PC-9 (cell line): Measurements from ENCODE around the gene SMCHD1. TPM values are rescaled to one million over a fixed set of nuclear protein-coding genes. Genes with fewer than 3 reads are reported as not detected.

Experiments
- BruUV-seq: library from RNA; stranded (reverse); fragments of 400-500 nt; replicated peaks from 2 replicates; lab custom pipeline; 2021; lab: Mats Ljungman, UMichigan
- CTCF ChIA-PET: fragments of 300-600 bp; sonication (Branson Sonifier 250); formaldehyde crosslinking; loops from one replicate; lab custom pipeline; 2022; ENCODE audit warnings: antibody characterized with exemption; lab: Charles Lee
- POLR2A ChIA-PET: fragments of 300-600 bp; sonication (Branson Sonifier 250); formaldehyde crosslinking; loops from one replicate; lab custom pipeline; 2022; ENCODE audit warnings: antibody characterized with exemption; ENCODE audit not compliant: unreplicated experiment; lab: Charles Lee
- DNase-seq, 2 experiments: peaks; one replicate each; pipeline versions ENCODE4 v3.0.0 to v3.0.0-alpha.2; 2015 to 2022; ENCODE audit warnings: mixed read lengths in 1 of 2
- H2AFZ ChIP-seq: fragments of 200-600 bp; sonication (generic); 2 replicates; pipeline ENCODE4 v1.8.1; 2017; ENCODE audit warnings: antibody characterized with exemption
- H3F3A ChIP-seq: fragments of 200-600 bp; sonication (generic); 2 replicates; pipeline ENCODE4 v1.8.1; 2017; ENCODE audit warnings: antibody characterized with exemption, mild to moderate bottlenecking, low read depth; ENCODE audit not compliant: insufficient read depth
- H3K27ac ChIP-seq: fragments of 200-600 bp; sonication (generic); 2 replicates; pipeline ENCODE4 v1.6.1; 2016; ENCODE audit warnings: mixed run types
- H3K27me3 ChIP-seq: fragments of 200-600 bp; sonication (generic); 2 replicates; pipeline ENCODE4 v1.6.1; 2016; ENCODE audit warnings: low read depth, mixed run types; ENCODE audit not compliant: insufficient read depth
- H3K36me3 ChIP-seq: fragments of 200-600 bp; sonication (generic); 2 replicates; pipeline ENCODE4 v1.6.1; 2016; ENCODE audit warnings: low read depth, mixed run types
- H3K4me1 ChIP-seq: fragments of 200-600 bp; sonication (generic); replicated peaks from 2 replicates; pipeline ENCODE4 v1.6.1; 2016; ENCODE audit warnings: mixed run types; ENCODE audit not compliant: insufficient read depth
- H3K4me2 ChIP-seq: fragments of 200-600 bp; sonication (generic); 2 replicates; pipeline ENCODE4 v1.6.1; 2017; ENCODE audit warnings: mixed run types
- H3K4me3 ChIP-seq: fragments of 200-600 bp; sonication (generic); 2 replicates; pipeline ENCODE4 v1.6.1; 2016; ENCODE audit warnings: mixed run types
- H3K79me2 ChIP-seq: fragments of 200-600 bp; sonication (generic); 2 replicates; pipeline ENCODE4 v1.6.1; 2017; ENCODE audit warnings: low read depth, mixed run types
- H3K9me2 ChIP-seq: fragments of 200-600 bp; sonication (generic); 2 replicates; pipeline ENCODE4 v1.8.1; 2017; ENCODE audit warnings: mild to moderate bottlenecking; ENCODE audit not compliant: insufficient read depth
- H3K9me3 ChIP-seq: fragments of 200-600 bp; sonication (generic); 2 replicates; pipeline ENCODE4 v1.8.1; 2016; ENCODE audit warnings: low read depth; ENCODE audit not compliant: insufficient read depth
- H4K20me1 ChIP-seq: fragments of 200-600 bp; sonication (generic); 2 replicates; pipeline ENCODE4 v1.8.1; 2017; ENCODE audit not compliant: insufficient read depth
- CTCF ChIP-seq: fragments of 200-600 bp; sonication (generic); conservative IDR thresholded peaks from 2 replicates; pipeline ENCODE4 v1.6.1; 2017; ENCODE audit warnings: mixed run types, antibody characterized with exemption, mild to moderate bottlenecking, moderate library complexity
- EZH2 ChIP-seq: fragments of 200-600 bp; sonication (generic); IDR thresholded peaks from 2 replicates; pipeline ENCODE4 v1.8.0; 2017; ENCODE audit warnings: antibody characterized with exemption, low read depth
- intact Hi-C: fragments of 100-400 bp; cut with micrococcal nuclease; formaldehyde crosslinking; loops from one replicate; pipeline ENCODE4 v1.10.0; 2022; ENCODE audit not compliant: unreplicated experiment
- total RNA-seq: library from RNA; stranded (reverse); gene quantifications from 2 replicates; pipeline ENCODE4 v1.2.3, GENCODE V29; 2021

Gene SMCHD1
- total RNA-seq, 1 experiment from 2014 or later, result 73.7 TPM

- CTCF ChIA-PET, result no interaction called here
- Histone ChIP-seq H3K79me2 (no peaks in the 10 kb centered on the region), H3K4me3 (no peak overlapping the region), H3K27me3 (no peaks in the 10 kb centered on the region), H3K4me2 (no peak overlapping the region), H4K20me1 (no peaks in the 10 kb centered on the region), H3K36me3 (no peaks in the 10 kb centered on the region), H3K9me3 (no peaks in the 10 kb centered on the region), H3K9me2 (no peaks in the 10 kb centered on the region; the same call in 1 of the 2 replicates), H3K4me1 (peaks cover 9% of the 10 kb centered on the region; the same call in 1 of the 2 replicates), H2AFZ (no peak overlapping the region), H3K27ac (no peak overlapping the region), H3F3A (no peaks in the 10 kb centered on the region)
- no peak for TF ChIP-seq EZH2
- no peak for TF ChIP-seq CTCF
- BruUV-seq, result no TSS peak
- no peak for DNase-seq
- POLR2A ChIA-PET, result no interaction called here
- intact Hi-C loops, result no loop called here
These were observed 26.5 kb upstream of the SMCHD1 start for GRCh38 chr18:2629003-2629402.

- H3F3A ChIP-seq, result peaks cover 5% of the 10 kb centered on the region; the same call in 1 of the 2 replicates
- no peaks in the 10 kb centered on the region for H3K9me2 ChIP-seq
- H3K27ac ChIP-seq, result no peak overlapping the region
- H3K4me3 ChIP-seq, result no peak overlapping the region
- intact Hi-C loops, result no loop called here
- H3K4me1 ChIP-seq, result no peaks in the 10 kb centered on the region
- BruUV-seq, result no TSS peak
- no peaks in the 10 kb centered on the region for H4K20me1 ChIP-seq
- H2AFZ ChIP-seq, result no peak overlapping the region
- no peaks in the 10 kb centered on the region for H3K9me3 ChIP-seq
- H3K27me3 ChIP-seq, result no peaks in the 10 kb centered on the region
- ChIA-PET CTCF (interaction anchor here (0.7 kb wide), 1 partner anchor 23 kb away, joined by 8 read pairs; no protein-coding TSS in a partner anchor), POLR2A (no interaction called here)
- no peaks in the 10 kb centered on the region for H3K79me2 ChIP-seq
- DNase-seq, result no peak
- H3K4me2 ChIP-seq, result no peak overlapping the region
- no peaks in the 10 kb centered on the region for H3K36me3 ChIP-seq
- no peak for TF ChIP-seq EZH2
- no peak for TF ChIP-seq CTCF
These were observed 19.9 kb upstream of the SMCHD1 start for GRCh38 chr18:2635586-2635985.

GRCh38 chr18:2636126-2636631 lies 19.3 kb upstream of the SMCHD1 start:
- no TSS peak for BruUV-seq
- H3K79me2 ChIP-seq, result no peaks in the 10 kb centered on the region
- POLR2A ChIA-PET, result no interaction called here
- CTCF ChIA-PET, result no interaction called here
- intact Hi-C loops, result no loop called here
- H3K36me3 ChIP-seq, result no peaks in the 10 kb centered on the region
- H4K20me1 ChIP-seq, result no peaks in the 10 kb centered on the region
- DNase-seq, result no peak
- H3K9me2 ChIP-seq, result no peaks in the 10 kb centered on the region
- H3K27ac ChIP-seq, result no peak overlapping the region
- H2AFZ ChIP-seq, result peak overlapping the region; percentile 66; the same call in 1 of the 2 replicates
- no peak overlapping the region for H3K4me3 ChIP-seq
- no peaks in the 10 kb centered on the region for H3K27me3 ChIP-seq
- H3K4me1 ChIP-seq, result no peaks in the 10 kb centered on the region
- no peaks in the 10 kb centered on the region for H3K9me3 ChIP-seq
- H3F3A ChIP-seq, result peaks cover 5% of the 10 kb centered on the region; the same call in 1 of the 2 replicates
- no peak for TF ChIP-seq EZH2
- no peak for TF ChIP-seq CTCF
- H3K4me2 ChIP-seq, result no peak overlapping the region
